NOMO-1 treated with DMSO at 0.1 percent for 48 hours (cell line): Measurements from ENCODE around the gene FAM228B.
"Not testable (repeated sequence)": the region's sequence is repeated elsewhere in the genome, so short reads cannot be mapped to it uniquely, and the experiment has no call there.

ENCODE experiments used
- DNase-seq: peaks from one replicate; lab custom pipeline; 2025; ENCODE audit not compliant: unreplicated experiment; lab: John Stamatoyannopoulos, UW

The FAM228B gene

DNA sequence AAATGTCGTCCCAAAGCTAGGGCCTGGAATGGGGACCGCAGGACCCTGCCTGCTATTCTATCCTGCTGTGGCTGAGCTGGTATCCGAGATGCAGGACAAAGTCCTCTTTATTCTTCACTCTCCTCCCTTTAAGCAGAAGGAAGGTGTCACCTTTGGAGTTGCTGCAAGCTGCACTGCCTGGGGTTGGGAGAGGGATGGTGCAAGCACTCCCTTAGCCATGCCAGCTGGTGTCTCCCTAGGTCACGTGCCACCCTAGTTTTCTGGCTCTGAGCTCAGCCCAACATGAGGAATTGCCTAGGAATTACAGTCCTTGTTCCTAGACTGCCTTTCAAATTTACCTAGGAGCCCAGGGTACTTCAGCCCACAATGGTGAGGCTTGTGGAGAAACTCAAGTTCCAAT is 30.2 kb downstream of the FAM228B start:
- no peak for DNase-seq

DNA sequence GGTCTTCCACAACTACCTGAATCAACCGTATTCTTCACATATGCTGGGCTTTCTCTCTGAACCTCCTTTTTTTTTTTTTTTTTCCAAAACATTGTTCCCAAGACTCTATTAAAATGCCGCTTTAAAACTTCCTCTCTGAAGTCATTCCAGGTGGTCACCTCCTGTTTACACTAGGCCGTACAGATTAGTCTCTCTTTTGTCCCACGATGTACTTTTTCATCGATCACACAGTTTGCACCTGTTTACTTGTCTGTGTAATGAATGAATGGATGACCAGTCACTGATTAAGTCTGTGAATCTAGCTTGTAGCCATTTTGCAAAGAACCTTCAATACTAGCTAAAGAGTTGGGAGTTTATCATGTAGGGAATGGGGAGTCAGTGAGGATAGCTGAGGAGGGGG is 34.9 kb downstream of the FAM228B start:
- DNase-seq, result no peak

DNA sequence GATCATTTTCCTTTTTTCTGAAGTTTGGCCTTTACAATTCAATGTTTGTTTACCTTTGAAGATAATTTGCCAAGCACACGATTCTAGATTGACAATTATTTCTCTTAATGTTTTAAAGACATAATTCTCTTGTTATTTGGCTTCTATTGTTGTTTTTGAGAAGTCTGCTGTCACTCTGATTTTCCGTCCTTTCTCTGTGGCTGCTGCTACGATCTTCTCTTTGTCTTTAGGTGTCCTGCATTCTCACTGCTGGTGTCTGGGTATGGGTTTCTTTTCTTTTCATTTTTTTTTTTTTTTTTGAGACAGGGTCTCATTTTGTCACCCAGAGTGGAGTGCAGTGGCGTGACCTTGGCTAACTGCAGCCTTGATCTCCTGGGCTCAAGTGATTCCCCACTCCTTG is 36.4 kb downstream of the FAM228B start:
- DNase-seq, result no peak

DNA sequence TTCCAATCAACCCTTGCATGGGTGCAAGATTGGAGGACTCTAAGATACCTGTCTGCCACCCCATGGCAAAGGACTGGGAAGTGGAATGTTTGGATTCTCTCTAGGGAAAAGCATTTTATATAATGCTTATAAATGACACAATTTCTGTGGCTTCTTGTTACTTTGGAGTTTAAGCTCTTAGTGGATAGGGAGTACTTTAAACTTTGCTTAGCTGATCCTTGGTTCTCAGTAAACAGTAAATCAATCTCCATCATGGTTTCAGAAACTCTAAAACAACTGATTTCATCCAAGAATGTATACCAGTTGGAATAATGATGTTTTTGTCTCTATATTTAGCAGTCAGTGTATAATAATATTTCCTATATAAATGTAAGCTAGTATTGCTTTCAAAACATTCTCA is 37.5 kb downstream of the FAM228B start:
- DNase-seq, result no peak

DNA sequence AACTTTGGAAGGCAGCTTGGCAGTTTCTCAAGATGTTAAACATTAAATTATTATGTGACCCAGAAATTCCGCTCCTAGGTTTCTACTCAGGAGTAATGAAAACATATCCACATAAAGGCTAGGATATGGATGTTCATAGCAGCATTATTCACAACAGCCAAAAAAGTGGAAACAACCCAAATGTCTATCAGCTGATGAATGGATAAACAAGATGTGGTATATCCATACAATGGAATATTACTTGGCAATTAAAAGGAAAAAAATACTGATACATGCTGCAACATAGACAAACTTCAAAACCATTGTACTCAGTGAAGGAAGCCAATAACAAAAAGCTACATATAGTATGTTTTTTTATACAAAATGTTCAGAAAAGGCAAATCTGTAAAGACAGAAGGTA is 39.2 kb downstream of the FAM228B start:
- no peak for DNase-seq

DNA sequence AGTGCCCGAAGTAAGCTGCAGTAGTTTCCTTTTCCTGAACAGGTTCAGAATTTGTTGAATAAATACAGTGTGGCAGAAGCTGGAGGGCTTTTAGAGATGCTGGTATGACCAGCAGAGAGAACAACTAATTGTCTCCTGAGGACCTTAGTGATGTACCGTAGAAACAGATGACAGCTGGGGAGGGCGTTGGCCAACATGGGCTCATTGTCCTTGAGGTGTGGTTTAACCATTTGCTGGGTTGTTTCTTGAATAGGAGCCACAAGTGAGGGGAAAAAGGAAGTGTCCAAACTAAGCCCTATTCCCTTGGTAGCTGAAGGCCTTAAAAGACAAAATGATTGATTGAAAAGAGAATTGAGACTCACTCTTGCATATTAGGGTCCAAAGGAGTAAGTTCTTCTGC is 39.9 kb downstream of the FAM228B start:
- peak; percentile 72 for DNase-seq

DNA sequence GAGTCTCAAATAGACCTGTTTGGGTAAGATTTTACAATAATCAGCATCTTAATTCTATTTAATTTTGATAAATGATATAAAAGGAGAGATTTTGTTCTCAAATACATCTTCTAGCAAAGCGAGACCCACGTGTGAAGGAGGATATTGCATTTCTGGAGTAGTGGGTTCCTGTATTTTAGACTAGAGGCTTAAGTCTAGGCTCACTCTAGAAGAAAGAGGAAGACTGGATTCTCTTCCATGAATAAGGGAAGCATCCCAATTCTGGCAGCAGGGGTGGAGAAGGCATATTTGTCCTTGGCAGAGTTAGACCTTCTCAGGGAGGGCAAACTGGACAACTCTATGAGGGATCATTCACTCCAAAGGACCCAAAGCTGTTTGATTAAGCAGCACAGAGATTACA is 40.3 kb downstream of the FAM228B start:
- DNase-seq, result no peak

DNA sequence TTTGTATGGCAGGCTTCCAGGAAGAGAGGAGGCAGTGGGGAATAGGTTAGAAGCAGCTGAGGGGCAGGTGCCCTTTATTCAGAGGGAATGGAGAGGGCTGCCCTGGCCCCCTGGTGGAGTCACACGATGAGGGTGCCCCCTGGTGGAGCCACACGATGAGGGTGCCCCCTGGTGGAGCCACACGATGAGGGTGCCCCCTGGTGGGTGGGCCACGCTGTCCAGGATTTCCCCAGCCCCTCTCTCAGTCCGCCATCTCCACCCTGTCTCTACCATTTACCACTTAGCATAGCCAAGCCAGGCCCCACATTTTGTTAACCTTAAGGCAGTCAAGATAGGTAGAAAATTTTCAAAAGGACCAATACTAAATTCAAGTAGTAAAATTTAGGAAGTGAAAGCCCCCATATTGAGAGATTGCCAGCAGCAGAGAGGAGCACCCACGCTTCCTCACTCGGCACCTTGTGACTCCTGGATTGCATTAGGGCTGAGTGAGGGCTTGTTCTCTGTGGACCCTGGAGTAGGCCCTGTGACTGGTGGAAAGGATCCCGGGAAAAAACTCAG is 41.2 kb downstream of the FAM228B start:
- peak; percentile 62 for DNase-seq

DNA sequence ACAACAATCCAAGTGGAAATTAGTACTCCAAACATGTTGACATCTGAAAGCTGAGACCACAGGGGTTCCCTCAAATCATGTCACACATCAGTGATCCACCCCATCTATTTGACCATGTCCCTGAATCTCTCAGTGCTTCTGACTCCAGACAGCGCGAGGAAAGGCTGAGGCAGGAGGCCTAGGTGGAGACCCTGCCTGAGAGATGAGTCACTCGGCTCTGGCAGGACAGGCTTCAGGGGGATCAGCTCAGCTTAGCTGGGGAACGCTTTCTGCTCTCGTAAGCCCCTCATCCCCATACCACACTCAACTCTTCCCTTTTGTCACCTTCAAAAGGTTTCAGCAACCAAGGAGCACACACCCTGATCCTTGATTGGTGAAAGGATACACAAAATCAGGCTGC is 45.8 kb downstream of the FAM228B start:
- no peak for DNase-seq

DNA sequence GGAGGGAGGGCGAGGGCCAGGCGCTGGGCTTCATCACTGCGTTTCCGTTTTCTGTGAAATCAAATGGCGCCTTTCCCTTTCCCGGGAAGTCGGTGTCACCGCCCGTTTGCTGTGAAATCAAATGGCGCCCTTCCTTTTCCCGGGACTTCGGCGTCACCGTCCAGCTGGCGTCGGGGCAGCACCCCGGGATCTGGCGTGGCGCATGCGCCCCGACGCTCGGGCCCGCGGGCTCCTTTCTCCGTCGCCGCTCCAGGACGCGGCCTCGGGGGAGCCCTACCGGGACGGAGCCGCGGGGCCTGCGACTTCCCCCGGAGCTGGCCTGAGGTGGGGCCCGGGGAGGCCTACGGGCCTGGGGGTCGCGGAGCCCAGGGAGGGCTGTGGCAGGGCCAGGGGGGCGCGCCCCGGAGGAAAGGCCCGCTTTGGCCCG is 51.6 kb downstream of the FAM228B start, which contains the start of gene FAM228A:
Gene FAM228A (plus strand): TSS at position 203 of the 427 bp plus-strand sequence. CDS start 428 bp downstream, outside the sequence.
- DNase-seq, result no peak

DNA sequence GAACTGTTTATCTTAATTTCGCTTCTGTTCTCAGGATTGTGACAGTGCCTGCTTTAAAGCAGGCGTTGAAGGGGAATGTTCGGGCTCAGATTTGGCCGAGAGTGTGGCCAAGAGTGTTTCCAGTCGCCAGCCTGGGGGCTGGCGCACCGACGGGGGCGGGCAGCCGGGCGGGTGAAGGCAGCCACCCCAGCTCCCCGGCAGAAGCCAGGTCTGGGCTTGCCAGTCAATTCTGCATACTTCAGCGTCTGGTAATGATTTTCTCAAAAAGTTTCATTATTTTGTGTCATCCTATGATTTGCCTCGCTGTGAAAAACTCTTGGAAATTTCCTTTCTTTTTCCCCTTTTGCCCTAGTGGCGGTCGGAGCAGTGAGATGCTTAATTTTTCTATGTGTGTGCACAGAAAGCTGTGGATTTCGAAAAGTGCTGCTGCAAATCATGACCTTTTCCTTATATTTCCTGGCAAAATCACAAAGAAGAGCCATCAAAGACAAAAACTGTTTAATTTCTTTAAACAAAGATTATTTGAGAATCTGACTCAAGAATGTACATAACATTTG is 52.4 kb downstream of the FAM228B start:
- no peak for DNase-seq

DNA sequence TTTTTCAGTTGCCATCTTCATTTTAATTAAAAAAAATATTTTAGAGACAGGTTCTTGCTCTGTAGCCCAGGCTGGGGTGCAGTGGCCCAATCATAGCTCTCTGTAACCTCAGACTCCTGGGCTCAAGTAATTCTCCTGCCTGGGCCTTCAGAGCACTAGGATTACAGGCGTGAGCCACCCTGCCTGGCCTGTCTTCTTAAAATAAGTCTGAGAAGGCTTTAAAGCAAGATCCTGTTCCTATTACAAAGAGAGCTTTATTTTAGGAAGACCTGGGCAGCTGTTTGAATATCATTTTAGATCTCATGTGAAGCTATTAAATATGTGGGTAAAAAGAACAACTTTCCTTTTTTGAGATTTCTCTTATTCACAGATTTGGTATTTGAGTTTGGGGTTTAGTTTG is 53.1 kb downstream of the FAM228B start:
- DNase-seq, result no peak

DNA sequence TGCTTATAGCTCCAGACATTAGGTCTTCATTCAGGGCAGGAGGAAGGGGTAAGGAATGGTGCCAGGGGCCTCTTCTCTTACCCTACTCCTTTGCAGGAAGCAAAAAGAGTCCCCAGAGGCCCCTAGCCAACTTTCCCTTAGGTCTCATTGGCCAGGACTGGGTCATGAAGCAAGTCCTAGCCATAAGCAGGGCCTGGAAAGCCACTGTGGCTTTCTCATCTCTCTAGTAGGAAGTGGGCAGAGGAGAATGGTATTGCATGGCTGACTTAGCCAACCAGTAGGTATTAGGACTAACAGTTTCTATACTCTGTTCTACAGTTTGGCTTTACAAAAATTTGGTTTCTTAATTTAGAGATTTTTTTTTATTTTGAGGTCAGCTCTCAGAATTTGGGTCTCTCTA is 56.4 kb downstream of the FAM228B start:
- no peak for DNase-seq

DNA sequence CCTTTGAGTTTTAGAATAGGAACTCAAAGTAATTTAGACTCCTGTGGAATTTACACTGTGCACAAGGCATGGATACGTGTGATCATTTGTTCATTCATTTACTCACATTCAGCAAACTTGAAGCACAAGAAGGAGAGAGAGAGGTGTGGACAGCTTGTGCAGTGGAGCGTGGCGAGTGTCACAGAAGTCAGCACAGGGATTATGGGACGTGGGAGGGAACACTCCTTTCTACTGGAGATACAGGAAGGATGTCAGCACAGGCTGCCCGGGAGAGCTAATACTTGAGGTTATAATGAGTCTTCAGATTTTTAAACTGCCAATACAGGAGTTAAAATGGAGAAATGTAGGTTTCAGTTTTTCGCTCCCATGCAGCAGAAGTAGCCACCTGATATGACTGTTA is 58.6 kb downstream of the FAM228B start:
- no peak for DNase-seq

DNA sequence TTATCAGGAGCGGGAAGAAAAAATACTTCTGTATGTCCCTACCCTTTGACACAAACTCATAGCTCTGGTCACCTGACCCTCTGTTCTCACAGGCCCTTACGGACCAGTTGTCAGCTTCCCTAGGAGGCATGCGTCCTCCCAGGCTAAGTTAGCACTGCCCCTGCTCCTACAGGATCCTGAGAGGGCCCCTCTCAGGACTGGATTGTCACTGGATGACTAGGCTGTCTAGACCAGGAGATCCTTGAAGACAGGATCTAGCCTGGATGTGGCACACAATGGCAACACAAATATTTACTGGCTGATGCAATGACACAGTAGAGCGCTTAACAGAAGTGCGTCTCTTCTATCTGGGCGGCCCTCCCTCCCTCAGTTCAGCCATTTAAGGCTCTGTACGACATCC is 59.2 kb downstream of the FAM228B start:
- DNase-seq, result no peak

DNA sequence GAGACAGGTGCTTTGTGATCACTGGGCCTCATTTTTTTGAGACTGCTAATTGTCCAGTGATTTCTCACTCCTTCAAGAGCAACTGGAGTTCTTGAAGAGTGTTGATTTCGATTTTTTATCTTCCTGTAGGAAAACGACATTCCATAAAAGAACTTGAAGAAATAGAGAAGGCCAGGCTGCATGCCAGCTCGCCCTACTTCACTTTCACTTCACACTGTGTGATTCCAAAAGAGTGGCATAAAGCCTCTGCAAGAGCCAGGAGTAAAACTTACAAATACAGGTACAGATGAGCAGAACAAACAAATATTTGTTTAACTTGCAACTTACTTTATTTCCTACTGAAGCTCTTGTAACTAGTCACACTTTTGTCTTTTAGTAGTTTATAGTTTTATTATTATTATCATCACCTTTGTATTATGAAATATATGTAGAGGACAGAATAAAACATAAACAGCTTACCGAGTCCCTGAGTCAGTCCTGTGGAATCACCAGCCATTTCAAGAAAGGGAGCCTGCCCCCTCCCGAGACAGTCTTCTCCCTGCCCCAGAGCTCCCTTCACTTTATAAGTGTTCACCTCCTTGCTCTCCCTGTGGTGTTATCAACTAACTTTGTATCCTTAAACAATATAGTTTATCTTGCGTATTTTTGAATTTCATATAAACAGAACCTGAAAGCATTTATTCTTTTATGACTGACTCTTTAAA is 60.2 kb downstream of the FAM228B start:
- no peak for DNase-seq

DNA sequence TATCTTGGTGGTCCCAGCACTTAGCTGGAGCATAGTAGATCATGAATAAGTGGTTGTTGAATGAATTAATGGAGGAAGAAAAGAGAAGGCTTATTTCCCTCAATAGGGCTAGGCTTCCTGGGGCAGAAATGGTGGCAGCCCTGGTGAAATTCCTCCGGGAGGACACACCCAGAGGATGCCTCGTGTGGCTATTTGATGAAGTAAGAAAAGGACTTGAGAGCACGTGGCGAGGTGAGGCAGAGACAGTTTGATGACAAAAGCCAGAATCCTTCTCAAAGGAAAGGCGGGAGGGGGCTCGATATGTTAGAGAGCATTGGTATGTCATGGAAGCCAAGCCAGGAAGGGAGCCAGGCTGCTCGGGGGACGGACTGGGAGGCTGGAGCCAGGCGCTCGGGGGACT is 66.3 kb downstream of the FAM228B start:
- no peak for DNase-seq

DNA sequence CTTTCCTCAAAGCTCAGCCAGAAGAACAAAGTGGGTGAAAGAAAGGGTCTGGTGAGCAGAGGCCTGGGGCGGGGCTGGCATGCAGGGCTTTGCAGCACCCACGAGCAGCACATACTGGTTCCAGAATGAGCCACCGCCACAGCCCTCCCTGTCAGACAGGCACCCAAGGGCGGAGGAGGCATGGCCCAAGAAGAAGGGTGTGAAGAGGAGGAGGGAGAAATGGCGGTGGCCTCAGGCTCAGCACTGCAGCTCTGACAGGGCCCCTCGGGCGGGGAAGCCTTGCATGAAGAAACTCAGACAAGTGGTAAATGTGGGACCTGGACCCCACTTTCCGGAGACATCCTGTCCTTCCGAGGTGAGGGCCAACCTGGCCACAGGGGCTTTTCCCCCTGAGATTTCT is 67.2 kb downstream of the FAM228B start:
- no peak for DNase-seq

DNA sequence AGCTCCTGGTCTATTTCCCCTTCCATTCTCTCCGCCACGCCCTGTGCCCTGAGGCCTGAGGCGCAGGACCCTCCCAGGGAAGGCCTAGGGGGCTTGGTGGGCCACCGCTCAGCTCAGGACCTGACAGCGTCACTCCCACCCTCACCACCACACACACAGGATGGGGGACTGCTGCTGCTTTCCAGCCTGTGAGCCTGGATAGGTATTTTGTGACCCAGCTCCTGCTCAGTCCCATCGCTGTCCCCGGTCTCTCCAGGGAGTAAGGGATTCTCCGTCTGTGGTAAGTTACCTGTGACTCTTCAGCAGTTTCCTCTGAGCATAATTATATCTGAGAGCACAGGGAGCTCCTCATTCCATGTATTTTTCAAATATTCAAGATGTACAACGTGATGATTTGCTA is 67.9 kb downstream of the FAM228B start:
- no peak for DNase-seq

DNA sequence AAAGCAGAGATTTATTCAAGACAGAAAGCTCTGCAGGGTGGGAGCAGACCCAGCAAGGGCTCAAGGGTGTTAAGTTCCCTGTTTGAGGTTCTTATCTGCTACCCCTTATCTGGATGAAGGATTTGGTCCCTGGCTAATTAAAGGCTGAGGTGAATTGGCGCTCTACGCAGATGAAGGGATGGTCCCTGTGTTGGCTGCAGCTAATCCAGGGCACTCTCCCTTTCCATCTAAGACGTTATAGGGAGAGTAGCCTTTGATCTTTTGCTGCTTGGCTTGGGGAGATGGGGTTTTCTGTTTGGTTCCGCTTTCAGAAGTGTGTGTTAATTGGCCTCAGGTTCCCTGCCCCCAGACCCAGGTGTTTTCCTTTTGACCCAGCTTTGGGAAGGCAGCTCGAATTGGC is 68.6 kb downstream of the FAM228B start:
- no peak for DNase-seq

DNA sequence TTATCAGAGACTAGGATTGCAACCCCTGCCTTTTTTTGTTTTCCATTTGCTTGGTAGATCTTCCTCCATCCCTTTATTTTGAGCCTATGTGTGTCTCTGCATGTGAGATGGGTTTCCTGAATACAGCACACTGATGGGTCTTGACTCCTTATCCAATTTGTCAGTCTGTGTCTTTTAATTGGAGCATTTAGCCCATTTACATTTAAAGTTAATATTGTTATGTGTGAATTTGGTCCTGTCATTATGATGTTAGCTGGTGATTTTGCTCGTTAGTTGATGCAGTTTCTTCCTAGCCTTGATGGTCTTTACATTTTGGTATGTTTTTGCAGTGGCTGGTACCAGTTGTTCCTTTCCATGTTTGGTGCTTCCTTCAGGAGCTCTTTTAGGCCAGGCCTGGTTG is 73.9 kb downstream of the FAM228B start:
- not testable (repeated sequence) for DNase-seq

DNA sequence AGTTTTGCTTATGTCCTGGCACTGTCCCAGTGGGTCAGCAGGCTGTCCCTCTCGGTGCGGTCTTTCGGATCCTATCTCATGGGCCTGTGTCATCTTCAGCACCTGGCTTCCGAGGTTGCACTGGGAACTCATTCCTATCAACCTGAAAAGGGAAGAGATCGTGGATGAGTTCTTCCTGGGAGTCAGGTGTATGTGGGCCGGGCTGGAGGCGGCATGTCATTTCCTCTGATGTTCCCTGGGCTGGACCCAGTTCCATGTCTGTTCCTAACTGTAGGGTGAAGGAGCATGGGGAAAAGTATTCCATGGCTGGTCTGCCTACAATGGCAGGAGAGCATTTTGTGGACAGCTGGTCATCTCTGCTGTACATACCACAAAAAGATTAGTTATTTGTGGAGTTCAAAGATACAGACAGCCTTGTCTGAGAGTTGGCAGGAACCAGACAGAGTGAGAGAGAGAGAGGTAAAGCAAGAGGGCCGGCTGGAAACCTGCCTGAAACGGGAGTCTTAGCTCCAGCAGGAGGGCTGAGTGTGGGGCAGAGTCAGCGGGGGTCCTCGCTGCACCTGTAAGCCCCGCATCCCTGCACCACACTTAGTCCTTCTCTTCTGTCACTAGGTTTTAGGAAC is 76.8 kb downstream of the FAM228B start:
- DNase-seq, result no peak
